Caco-2 (cell line): Measurements from ENCODE around the gene MT3. TPM values are rescaled to one million over a fixed set of nuclear protein-coding genes. Genes with fewer than 3 reads are reported as not detected.

Experiments used
- BruUV-seq: library from RNA; stranded (reverse); fragments of 400-500 nt; replicated peaks from 2 replicates; lab custom pipeline; 2021; lab: Mats Ljungman, UMichigan
- CTCF ChIA-PET: fragments of 300-600 bp; sonication (Branson Sonifier 250); formaldehyde crosslinking; loops from one replicate; lab custom pipeline; 2022; ENCODE audit warnings: antibody characterized with exemption; lab: Charles Lee
- POLR2A ChIA-PET: fragments of 300-600 bp; sonication (Branson Sonifier 250); formaldehyde crosslinking; loops from one replicate; lab custom pipeline; 2022; ENCODE audit warnings: antibody characterized with exemption; lab: Charles Lee
- DNase-seq, 2 experiments: peaks; one replicate each; pipeline versions ENCODE4 v3.0.0 to v3.0.0-alpha.2; 2020 to 2022
- H3K27me3 ChIP-seq: replicated peaks from 2 replicates; pipeline ENCODE4 v1.6.0; 2011; ENCODE audit warnings: low read length; ENCODE audit not compliant: control insufficient read depth, insufficient read depth
- H3K36me3 ChIP-seq: 2 replicates; pipeline ENCODE4 v1.5.1; 2011; ENCODE audit warnings: low read length; ENCODE audit not compliant: control insufficient read depth, insufficient read depth
- H3K4me1 ChIP-seq: fragments of 250-450 bp; sonication (Bioruptor Pico); 2 replicates; pipeline ENCODE4 v1.5.1; 2020; ENCODE audit warnings: mild to moderate bottlenecking
- H3K4me3 ChIP-seq: 2 replicates; pipeline ENCODE4 v1.5.1; 2011; ENCODE audit warnings: low read depth, mild to moderate bottlenecking, control low read depth, low read length
- H3K9me3 ChIP-seq: fragments of 250-450 bp; sonication (Bioruptor Pico); 2 replicates; pipeline ENCODE4 v1.5.1; 2020; ENCODE audit warnings: mild to moderate bottlenecking, moderate library complexity
- H3K27ac Mint-ChIP-seq: one replicate; pipeline ENCODE4 v1.8.0; 2022; ENCODE audit warnings: mixed read lengths; ENCODE audit not compliant: unreplicated experiment
- H3K27me3 Mint-ChIP-seq: one replicate; pipeline ENCODE4 v1.8.0; 2022; ENCODE audit warnings: mixed read lengths; ENCODE audit not compliant: insufficient read depth, unreplicated experiment
- H3K36me3 Mint-ChIP-seq: one replicate; pipeline ENCODE4 v1.8.0; 2022; ENCODE audit warnings: mild to moderate bottlenecking, mixed read lengths; ENCODE audit not compliant: insufficient read depth, unreplicated experiment
- H3K4me1 Mint-ChIP-seq: one replicate; pipeline ENCODE4 v1.8.0; 2022; ENCODE audit warnings: low read depth, mixed read lengths; ENCODE audit not compliant: unreplicated experiment
- H3K4me3 Mint-ChIP-seq: one replicate; pipeline ENCODE4 v1.8.0; 2022; ENCODE audit warnings: mild to moderate bottlenecking, moderate library complexity, mixed read lengths; ENCODE audit not compliant: unreplicated experiment
- H3K9me3 Mint-ChIP-seq: one replicate; pipeline ENCODE4 v1.8.0; 2022; ENCODE audit warnings: mixed read lengths; ENCODE audit not compliant: unreplicated experiment
- intact Hi-C: fragments of 100-400 bp; cut with micrococcal nuclease; formaldehyde crosslinking; loops from one replicate; pipeline ENCODE4 v1.10.0; 2022; ENCODE audit not compliant: unreplicated experiment
- total RNA-seq: library from RNA; stranded (reverse); gene quantifications from 2 replicates; pipeline ENCODE4 v1.2.3, GENCODE V29; 2022
- TF ChIP-seq, protein P1 (sequence below), 2 experiments: fragments of 200-600 bp in 1 of 2; IDR thresholded peaks; 1 replicate in 1 of 2; 2 replicates in 1 of 2; pipeline versions ENCODE4 v1.5.1 to v1.8.0; 2011 to 2022; ENCODE audit warnings: antibody characterized with exemption in 1 of 2, control low read depth in 1 of 2, inconsistent platforms in 1 of 2, low read depth in 1 of 2, low read length in 1 of 2, mild to moderate bottlenecking in 1 of 2, moderate library complexity in 1 of 2; ENCODE audit not compliant: insufficient read depth in 1 of 2, severe bottlenecking in 1 of 2, unreplicated experiment in 1 of 2

The MT3 gene
- total RNA-seq, 1 experiment from 2014 or later: not detected

DNA sequence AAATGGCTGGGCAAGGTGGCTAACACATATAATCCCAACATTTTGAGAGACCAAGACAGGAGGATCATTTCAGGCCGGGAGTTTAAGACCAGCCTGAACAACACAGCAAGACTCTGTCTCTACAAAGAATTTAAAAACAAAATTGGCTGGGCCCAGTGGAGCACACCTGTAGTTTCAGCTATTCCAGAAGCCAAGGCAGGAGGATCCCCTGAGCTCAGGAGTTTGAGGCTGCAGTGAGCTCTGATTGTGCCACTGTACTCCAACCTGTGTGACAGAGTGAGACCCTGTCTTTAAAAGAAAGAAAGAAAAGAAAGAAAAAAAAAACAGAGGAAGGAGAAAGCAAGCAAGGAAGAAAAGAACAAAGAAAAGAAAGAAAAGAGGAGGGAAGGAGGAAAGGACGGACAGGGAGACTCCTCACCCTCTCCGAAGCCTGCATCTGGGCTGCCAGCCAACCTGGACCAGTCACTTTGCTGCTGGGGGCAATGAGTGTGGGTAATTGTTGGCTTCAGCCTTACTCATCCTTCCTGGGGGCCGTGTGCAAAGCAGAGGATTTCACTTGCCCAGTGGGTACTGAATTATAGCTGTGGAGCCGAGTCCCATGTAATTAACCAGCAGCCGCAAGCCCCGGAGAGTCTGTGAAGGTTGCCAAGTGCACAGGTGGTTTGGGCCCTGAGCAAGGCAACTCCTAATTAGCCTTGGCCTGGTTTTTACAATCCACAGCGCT, 31.1 kb upstream of the MT3 start:
- Histone ChIP-seq H3K4me1 (no peaks in the 10 kb centered on the region), H3K9me3 (no peaks in the 10 kb centered on the region), H3K27me3 (peaks cover 1% of the 10 kb centered on the region; the same call in 1 of the 2 replicates), H3K4me3 (no peak overlapping the region), H3K36me3 (no peaks in the 10 kb centered on the region)
- H3K27ac Mint-ChIP-seq: no peak overlapping the region
- DNase-seq: no peak
- POLR2A ChIA-PET: no interaction called here
- no peaks in the 10 kb centered on the region for H3K9me3 Mint-ChIP-seq
- H3K27me3 Mint-ChIP-seq: peaks cover 19% of the 10 kb centered on the region
- intact Hi-C loops: no loop called here
- no peaks in the 10 kb centered on the region for H3K36me3 Mint-ChIP-seq
- no peaks in the 10 kb centered on the region for H3K4me1 Mint-ChIP-seq
- TF ChIP-seq, protein P1, sequence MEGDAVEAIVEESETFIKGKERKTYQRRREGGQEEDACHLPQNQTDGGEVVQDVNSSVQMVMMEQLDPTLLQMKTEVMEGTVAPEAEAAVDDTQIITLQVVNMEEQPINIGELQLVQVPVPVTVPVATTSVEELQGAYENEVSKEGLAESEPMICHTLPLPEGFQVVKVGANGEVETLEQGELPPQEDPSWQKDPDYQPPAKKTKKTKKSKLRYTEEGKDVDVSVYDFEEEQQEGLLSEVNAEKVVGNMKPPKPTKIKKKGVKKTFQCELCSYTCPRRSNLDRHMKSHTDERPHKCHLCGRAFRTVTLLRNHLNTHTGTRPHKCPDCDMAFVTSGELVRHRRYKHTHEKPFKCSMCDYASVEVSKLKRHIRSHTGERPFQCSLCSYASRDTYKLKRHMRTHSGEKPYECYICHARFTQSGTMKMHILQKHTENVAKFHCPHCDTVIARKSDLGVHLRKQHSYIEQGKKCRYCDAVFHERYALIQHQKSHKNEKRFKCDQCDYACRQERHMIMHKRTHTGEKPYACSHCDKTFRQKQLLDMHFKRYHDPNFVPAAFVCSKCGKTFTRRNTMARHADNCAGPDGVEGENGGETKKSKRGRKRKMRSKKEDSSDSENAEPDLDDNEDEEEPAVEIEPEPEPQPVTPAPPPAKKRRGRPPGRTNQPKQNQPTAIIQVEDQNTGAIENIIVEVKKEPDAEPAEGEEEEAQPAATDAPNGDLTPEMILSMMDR (IDR thresholded peaks at IDR 0.05; ENCODE audit: insufficient read depth in 1 of 2, low read depth in 1 of 2, low read length in 1 of 2, severe bottlenecking in 1 of 2, unreplicated experiment in 1 of 2): no peak
- no peak overlapping the region for H3K4me3 Mint-ChIP-seq
- CTCF ChIA-PET: no interaction called here
- no TSS peak for BruUV-seq

DNA sequence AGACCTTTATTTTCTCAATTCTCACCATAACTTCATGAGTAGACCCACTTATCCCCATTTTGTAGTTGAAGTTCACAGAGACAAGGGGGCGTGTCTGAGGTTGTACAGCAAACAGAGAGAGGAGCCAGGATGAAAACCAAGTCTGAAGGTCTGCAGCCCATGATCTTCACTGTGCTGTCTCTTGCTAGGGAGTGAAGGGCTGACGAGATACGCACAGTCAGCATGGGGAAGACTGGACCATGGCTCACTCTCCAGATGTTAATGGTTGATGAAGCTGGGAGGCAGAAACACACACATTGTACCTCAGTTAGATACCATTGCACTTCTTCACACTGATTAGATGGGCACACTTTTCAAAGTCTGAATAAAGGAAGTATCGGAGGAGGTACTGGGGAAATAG, 30.2 kb upstream of the MT3 start:
- Histone ChIP-seq H3K4me3 (no peak overlapping the region), H3K4me1 (no peaks in the 10 kb centered on the region), H3K36me3 (no peaks in the 10 kb centered on the region), H3K9me3 (no peaks in the 10 kb centered on the region), H3K27me3 (peaks cover 1% of the 10 kb centered on the region; the same call in 1 of the 2 replicates)
- ChIA-PET POLR2A (no interaction called here), CTCF (no interaction called here)
- H3K4me1 Mint-ChIP-seq: no peaks in the 10 kb centered on the region
- no peaks in the 10 kb centered on the region for H3K36me3 Mint-ChIP-seq
- H3K27me3 Mint-ChIP-seq: peaks cover 15% of the 10 kb centered on the region
- DNase-seq: no peak
- TF ChIP-seq, protein P1 (IDR thresholded peaks at IDR 0.05; ENCODE audit: insufficient read depth in 1 of 2, low read depth in 1 of 2, low read length in 1 of 2, severe bottlenecking in 1 of 2, unreplicated experiment in 1 of 2): no peak
- H3K9me3 Mint-ChIP-seq: no peaks in the 10 kb centered on the region
- H3K4me3 Mint-ChIP-seq: no peak overlapping the region
- no TSS peak for BruUV-seq
- intact Hi-C loops: no loop called here
- H3K27ac Mint-ChIP-seq: no peak overlapping the region

DNA sequence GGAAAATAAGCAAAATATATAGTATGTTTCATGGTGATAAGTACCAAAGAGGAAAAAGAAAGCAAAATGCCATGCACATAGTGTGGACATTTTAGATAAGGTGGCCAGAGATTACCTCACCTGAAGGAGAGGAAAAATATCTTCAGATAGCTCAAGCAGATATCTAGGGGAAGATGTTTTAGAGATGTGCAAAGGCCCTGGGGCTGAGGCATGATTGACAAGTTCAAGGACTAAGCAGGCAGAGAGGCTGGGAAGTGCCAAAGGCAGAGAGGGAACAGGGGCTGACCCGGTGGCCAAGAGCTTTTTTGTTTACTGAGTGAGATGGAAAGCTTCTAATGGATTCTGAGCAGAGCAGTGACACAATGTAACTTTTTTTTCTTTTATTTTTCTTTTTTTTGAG, 28.9 kb upstream of the MT3 start:
- no peaks in the 10 kb centered on the region for H3K4me1 ChIP-seq
- POLR2A ChIA-PET: no interaction called here
- no peaks in the 10 kb centered on the region for H3K9me3 Mint-ChIP-seq
- CTCF ChIA-PET: no interaction called here
- peaks cover 1% of the 10 kb centered on the region; the same call in 1 of the 2 replicates for H3K27me3 ChIP-seq
- peaks cover 17% of the 10 kb centered on the region for H3K27me3 Mint-ChIP-seq
- no peaks in the 10 kb centered on the region for H3K9me3 ChIP-seq
- no peaks in the 10 kb centered on the region for H3K36me3 Mint-ChIP-seq
- H3K4me3 Mint-ChIP-seq: no peak overlapping the region
- no peaks in the 10 kb centered on the region for H3K4me1 Mint-ChIP-seq
- intact Hi-C loops: no loop called here
- H3K36me3 ChIP-seq: no peaks in the 10 kb centered on the region
- H3K4me3 ChIP-seq: no peak overlapping the region
- H3K27ac Mint-ChIP-seq: no peak overlapping the region
- TF ChIP-seq, protein P1 (IDR thresholded peaks at IDR 0.05; ENCODE audit: insufficient read depth in 1 of 2, low read depth in 1 of 2, low read length in 1 of 2, severe bottlenecking in 1 of 2, unreplicated experiment in 1 of 2): no peak
- no TSS peak for BruUV-seq
- no peak for DNase-seq
